A673 (cell line): ENCODE measurements around the gene TIMM8A. TPM values are rescaled to one million over a fixed set of nuclear protein-coding genes. Genes with fewer than 3 reads are reported as not detected.
"Not testable (repeated sequence)": the region's sequence is repeated elsewhere in the genome, so short reads cannot be mapped to it uniquely, and the experiment has no call there.

Experiments used
- BruUV-seq: library from RNA; stranded (reverse); fragments of 400-500 nt; replicated peaks from 2 replicates; lab custom pipeline; 2021; lab: Mats Ljungman, UMichigan
- CTCF ChIA-PET: fragments of 300-600 bp; sonication (Branson Sonifier 250); formaldehyde crosslinking; loops from one replicate; lab custom pipeline; 2022; ENCODE audit warnings: antibody characterized with exemption; lab: Charles Lee
- POLR2A ChIA-PET: fragments of 300-600 bp; sonication (Branson Sonifier 250); formaldehyde crosslinking; loops from one replicate; lab custom pipeline; 2022; ENCODE audit warnings: antibody characterized with exemption; ENCODE audit not compliant: low non-redundant PET; lab: Charles Lee
- DNase-seq: peaks from one replicate; pipeline ENCODE4 v3.0.0-alpha.2; 2015; ENCODE audit warnings: low spot score
- H3K27ac ChIP-seq: fragments of 200-600 bp; sonication (generic); 2 replicates; pipeline ENCODE4 v1.5.1; 2016; ENCODE audit warnings: mixed run types, low read depth, mild to moderate bottlenecking, mixed read lengths, antibody characterized with exemption, low read length; ENCODE audit not compliant: poor library complexity, severe bottlenecking
- H3K27me3 ChIP-seq: fragments of 200-600 bp; sonication (generic); replicated peaks from 2 replicates; pipeline ENCODE4 v1.6.1; 2017; ENCODE audit warnings: mixed run types, low read depth, mild to moderate bottlenecking, mixed read lengths, antibody characterized with exemption, low read length; ENCODE audit not compliant: insufficient read depth, poor library complexity
- H3K36me3 ChIP-seq: fragments of 200-600 bp; sonication (generic); 2 replicates; pipeline ENCODE4 v1.6.1; 2016; ENCODE audit warnings: mixed run types, mild to moderate bottlenecking, mixed read lengths, antibody characterized with exemption, low read length; ENCODE audit not compliant: insufficient read depth, poor library complexity, severe bottlenecking
- H3K4me1 ChIP-seq: fragments of 200-600 bp; sonication (generic); 2 replicates; pipeline ENCODE4 v1.6.1; 2017; ENCODE audit warnings: mixed run types, mild to moderate bottlenecking, mixed read lengths, antibody characterized with exemption, low read length; ENCODE audit not compliant: insufficient read depth, poor library complexity, severe bottlenecking
- H3K4me3 ChIP-seq: fragments of 200-600 bp; sonication (generic); 2 replicates; pipeline ENCODE4 v1.5.1; 2016; ENCODE audit warnings: low read depth, mixed run types, mild to moderate bottlenecking, mixed read lengths, low read length; ENCODE audit not compliant: poor library complexity, severe bottlenecking
- H3K9me3 ChIP-seq: fragments of 200-600 bp; sonication (generic); 2 replicates; pipeline ENCODE4 v1.6.1; 2016; ENCODE audit warnings: mixed run types, low read depth, mild to moderate bottlenecking, mixed read lengths, antibody characterized with exemption, low read length; ENCODE audit not compliant: poor library complexity, severe bottlenecking
- CTCF ChIP-seq: fragments of 300-800, 200-600 bp; sonication (generic); conservative IDR thresholded peaks from 2 replicates; pipeline ENCODE4 v1.5.1; 2017; ENCODE audit warnings: low read depth, mild to moderate bottlenecking, antibody characterized with exemption, low read length, moderate library complexity, mixed read lengths
- EZH2 ChIP-seq: fragments of 200-600 bp; sonication (generic); IDR thresholded peaks from 2 replicates; pipeline ENCODE4 v1.6.1; 2017; ENCODE audit warnings: borderline replicate concordance, low read depth, mild to moderate bottlenecking, mixed read lengths, antibody characterized with exemption, low read length; ENCODE audit not compliant: poor library complexity, severe bottlenecking
- intact Hi-C: fragments of 100-400 bp; cut with micrococcal nuclease; formaldehyde crosslinking; loops from one replicate; pipeline ENCODE4 v1.10.0; 2022; ENCODE audit not compliant: unreplicated experiment
- total RNA-seq: library from RNA; stranded (reverse); gene quantifications from 2 replicates; pipeline ENCODE4 v1.2.3, GENCODE V29; 2021

TIMM8A gene
- total RNA-seq, 1 experiment from 2014 or later, result 44.5 TPM

- no peak for TF ChIP-seq CTCF
- no peak for TF ChIP-seq EZH2
- ChIA-PET CTCF (no interaction called here), POLR2A (interaction anchor here (0.7 kb wide), 1 partner anchor 11 kb away, joined by 4 read pairs; the partner anchor contains the start of gene TIMM8A)
- no peaks in the 10 kb centered on the region for H3K4me1 ChIP-seq
- no peak for DNase-seq
- BruUV-seq, result no TSS peak
- intact Hi-C loops, result no loop called here
- H3K4me3 ChIP-seq, result no peak overlapping the region
- H3K36me3 ChIP-seq, result no peaks in the 10 kb centered on the region
- H3K9me3 ChIP-seq, result no peaks in the 10 kb centered on the region
- H3K27ac ChIP-seq, result no peak overlapping the region
- H3K27me3 ChIP-seq, result no peaks in the 10 kb centered on the region
Observed at GRCh38 chrX:101337776-101338271, 10.7 kb downstream of the TIMM8A start.

- H3K4me3 ChIP-seq, H3K9me3 ChIP-seq, intact Hi-C loops, H3K4me1 ChIP-seq, BruUV-seq, H3K36me3 ChIP-seq, CTCF ChIA-PET, POLR2A ChIA-PET, DNase-seq, H3K27me3 ChIP-seq, H3K27ac ChIP-seq: not testable (repeated sequence)
Observed at GRCh38 chrX:101334310-101334709, 14.2 kb downstream of the TIMM8A start.

- DNase-seq, intact Hi-C loops, BruUV-seq, H3K9me3 ChIP-seq, H3K4me3 ChIP-seq, H3K36me3 ChIP-seq, H3K27me3 ChIP-seq, POLR2A ChIA-PET, H3K4me1 ChIP-seq, CTCF ChIA-PET, H3K27ac ChIP-seq: not testable (repeated sequence)
Observed at GRCh38 chrX:101326600-101326999, 21.9 kb downstream of the TIMM8A start.

- Histone ChIP-seq H3K36me3 (no peaks in the 10 kb centered on the region), H3K27me3 (no peaks in the 10 kb centered on the region), H3K4me1 (no peaks in the 10 kb centered on the region), H3K9me3 (no peaks in the 10 kb centered on the region), H3K27ac (no peak overlapping the region), H3K4me3 (no peak overlapping the region)
- DNase-seq, result no peak
- CTCF ChIA-PET, result no interaction called here
- POLR2A ChIA-PET, result no interaction called here
- TF ChIP-seq CTCF (no peak), EZH2 (no peak)
- no TSS peak for BruUV-seq
- intact Hi-C loops, result no loop called here
Observed at GRCh38 chrX:101303790-101304189, 44.8 kb downstream of the TIMM8A start.

Other genes starting within 250 kb of the TIMM8A start
- gene DRP2, start 129.0 kb downstream of the TIMM8A start, total RNA-seq, result 0.45 and 0.68 TPM in 2 replicates
- gene TAF7L, start 57.4 kb downstream of the TIMM8A start, total RNA-seq, result 0.70 and 0.88 TPM in 2 replicates
- gene BTK, start 37.4 kb upstream of the TIMM8A start, total RNA-seq, result not detected in 2 replicates
- gene RPL36A, start 42.3 kb upstream of the TIMM8A start, total RNA-seq, result 267 and 316 TPM in 2 replicates
- 50.2 and 61.8 TPM in 2 replicates for gene GLA, start 59.2 kb upstream of the TIMM8A start, total RNA-seq
- gene HNRNPH2, start 59.5 kb upstream of the TIMM8A start, total RNA-seq, result 46.0 and 48.8 TPM in 2 replicates
- 12.0 and 13.3 TPM in 2 replicates for gene ARMCX4, start 136.7 kb upstream of the TIMM8A start, total RNA-seq
- gene ARMCX1, start 201.8 kb upstream of the TIMM8A start, total RNA-seq, result 6.1 and 6.2 TPM in 2 replicates